HG02763 (cell line): ENCODE data around the gene MTFR1L.

Source experiments
- ATAC-seq: cut with Tn5 transposase; IDR thresholded peaks from one replicate; pipeline ENCODE4 v1.9.1; 2021; ENCODE audit warnings: mild to moderate bottlenecking, moderate library complexity; ENCODE audit not compliant: unreplicated experiment

The MTFR1L gene

DNA sequence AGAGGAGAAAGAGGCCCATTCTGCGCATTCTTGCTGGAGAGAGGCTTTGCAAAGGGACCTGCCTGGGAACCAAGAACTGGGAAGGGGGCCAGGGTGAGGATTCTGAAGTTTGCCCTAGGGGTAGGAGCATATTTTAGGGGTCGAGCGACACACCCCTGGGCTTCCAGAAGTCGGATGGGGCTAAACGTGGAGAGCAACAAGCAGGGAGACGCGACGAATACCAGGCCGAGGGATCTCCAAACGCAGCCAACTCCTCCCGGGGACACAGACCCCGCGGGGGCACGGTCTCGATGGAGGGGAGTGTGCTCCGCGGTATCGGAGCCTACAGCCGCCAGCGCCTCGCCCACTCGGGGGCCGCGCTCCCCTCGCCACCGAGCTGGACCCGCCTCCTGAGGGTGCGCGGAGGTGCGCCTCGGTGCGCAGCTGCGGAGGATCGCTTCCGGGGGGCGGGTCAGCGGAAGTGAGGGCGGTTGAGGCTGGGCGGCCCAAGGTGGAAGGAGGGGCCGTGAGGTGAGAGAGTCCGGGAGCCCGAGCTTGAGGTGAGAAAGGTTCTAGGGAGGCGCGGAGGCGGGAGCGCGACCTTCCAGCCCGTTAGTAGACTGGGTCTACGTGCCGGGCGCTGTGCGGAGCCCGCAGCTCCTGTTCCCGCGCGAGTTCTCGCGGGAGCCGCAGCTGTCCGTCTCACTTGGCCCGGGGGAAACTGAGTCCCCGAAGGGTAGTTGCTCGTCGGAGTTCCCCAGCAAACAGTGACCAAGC, at the start of gene MTFR1L:
Gene MTFR1L, plus strand, starts transcription at position 464 of the 756 bp plus-strand sequence. CDS start 3,151 bp downstream, outside the sequence.
- peak; percentile 84 for ATAC-seq

DNA sequence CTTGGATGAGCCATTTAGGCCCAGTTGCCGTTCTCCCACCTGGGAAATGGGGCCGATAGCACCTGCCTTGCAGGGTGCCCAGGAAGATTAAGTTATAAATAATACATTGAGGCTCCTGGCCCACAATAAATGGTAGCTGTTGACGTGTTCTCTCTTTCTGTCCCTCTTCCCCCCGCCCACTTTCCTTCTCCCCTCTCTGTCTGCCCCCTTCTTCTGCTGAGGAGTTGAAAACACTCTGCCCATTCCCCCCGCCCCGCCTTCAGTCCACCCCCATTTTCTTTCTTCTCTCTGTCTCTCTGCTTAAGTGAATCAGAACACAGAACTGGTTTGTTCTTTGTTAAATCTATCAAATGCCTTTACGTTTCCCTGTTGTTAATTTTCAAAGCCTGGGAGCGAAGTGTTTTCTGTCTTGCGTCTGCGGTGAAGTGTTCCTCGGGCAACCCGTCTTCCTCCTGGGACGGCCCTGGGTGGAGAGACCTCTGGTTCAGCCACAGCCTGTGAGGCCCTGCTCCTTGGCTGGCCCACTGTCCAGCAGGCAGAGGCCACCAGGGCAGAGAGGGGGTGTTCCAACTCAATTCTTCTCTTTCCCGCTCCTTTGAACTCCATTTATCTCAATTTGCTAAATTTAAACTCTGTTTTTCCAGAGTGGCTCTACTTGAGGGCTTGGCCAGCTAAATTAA, 49.1 kb upstream of the MTFR1L start:
- no peak for ATAC-seq

DNA sequence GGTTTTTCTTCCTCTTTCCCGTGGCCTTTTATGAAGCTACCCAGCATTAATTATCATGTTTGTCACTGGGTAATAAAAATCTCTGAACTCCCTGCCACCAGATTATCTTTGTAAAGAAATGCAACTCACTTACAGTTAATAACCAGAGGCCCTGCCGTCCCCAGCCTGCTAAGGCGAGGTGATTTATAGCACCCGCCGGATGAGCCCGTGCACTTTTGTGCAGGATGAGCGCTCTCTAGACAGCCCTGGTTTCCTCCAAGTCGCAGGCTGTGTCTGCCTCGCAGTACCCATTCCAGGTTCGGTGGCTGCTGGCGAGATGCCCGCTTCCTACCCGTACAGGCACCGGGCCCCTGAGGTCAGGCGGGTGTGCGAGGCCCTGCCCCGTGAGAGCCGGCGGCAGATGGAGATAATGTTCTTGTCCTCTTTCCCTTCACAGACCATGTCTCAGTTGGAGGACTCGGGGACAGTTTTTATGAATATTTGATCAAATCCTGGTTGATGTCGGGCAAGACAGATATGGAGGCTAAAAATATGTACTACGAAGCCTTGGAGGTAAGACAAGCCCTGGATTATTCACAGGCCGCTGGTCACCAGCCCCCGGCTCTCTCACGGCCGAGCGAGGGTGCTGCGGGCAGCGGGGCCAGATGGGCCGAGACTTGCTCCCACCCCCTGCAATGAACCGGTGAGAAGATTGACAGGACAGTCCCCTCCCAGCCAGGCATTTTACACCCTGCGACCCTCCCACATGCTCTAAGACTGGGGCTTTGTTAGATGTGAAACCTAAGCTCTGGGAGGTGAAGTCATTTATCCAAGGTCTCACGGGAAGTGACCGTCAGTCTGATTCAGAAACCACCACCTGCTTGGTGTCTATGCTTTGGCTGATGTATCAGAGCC, 48.3 kb upstream of the MTFR1L start:
- no peak for ATAC-seq

DNA sequence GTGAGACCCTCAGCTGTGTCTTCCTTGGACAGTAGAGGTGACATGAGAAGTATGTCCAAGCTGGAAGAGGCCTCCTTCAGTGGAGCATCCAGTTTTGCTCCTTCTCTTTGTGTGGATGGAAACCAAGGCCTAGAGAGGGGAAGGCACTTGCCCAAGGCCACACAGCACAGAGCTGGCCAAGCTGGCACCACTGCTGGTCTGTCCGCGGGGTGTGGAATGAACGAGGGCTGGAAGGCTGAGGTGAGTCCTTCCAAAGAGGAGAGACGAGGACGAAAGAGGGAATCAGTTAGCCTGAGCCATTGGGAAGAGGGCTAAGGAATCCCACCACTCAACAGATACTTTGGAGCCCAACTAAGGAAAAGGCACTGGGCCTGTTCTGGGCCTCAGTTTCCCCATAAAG, 47.6 kb upstream of the MTFR1L start:
- no peak for ATAC-seq

DNA sequence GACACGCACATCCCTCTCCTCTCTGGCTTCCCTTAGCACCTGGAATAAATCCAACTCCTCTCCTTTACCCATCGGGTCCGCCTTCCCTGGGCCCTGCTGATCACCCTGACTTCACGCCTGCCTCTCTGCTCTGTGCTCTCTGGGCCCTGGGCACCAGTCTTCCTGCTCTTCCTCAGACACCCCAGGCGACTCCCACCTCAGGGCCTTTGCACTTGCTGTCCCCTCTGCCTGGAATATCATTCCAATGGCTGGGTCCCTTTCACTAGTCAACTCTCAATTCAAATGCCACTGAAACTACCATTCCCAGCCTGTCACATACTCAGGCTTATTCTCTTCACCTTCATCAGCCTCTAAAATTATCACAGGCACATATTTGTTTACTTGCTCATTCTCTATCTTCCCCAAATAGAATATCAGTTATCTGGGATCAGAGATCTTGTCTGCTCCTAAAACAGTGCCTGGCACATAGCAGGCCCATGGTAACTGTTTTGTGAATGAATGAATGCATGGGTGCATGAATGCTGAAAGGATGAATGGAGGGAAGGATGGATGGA, 47.0 kb upstream of the MTFR1L start:
- no peak for ATAC-seq

DNA sequence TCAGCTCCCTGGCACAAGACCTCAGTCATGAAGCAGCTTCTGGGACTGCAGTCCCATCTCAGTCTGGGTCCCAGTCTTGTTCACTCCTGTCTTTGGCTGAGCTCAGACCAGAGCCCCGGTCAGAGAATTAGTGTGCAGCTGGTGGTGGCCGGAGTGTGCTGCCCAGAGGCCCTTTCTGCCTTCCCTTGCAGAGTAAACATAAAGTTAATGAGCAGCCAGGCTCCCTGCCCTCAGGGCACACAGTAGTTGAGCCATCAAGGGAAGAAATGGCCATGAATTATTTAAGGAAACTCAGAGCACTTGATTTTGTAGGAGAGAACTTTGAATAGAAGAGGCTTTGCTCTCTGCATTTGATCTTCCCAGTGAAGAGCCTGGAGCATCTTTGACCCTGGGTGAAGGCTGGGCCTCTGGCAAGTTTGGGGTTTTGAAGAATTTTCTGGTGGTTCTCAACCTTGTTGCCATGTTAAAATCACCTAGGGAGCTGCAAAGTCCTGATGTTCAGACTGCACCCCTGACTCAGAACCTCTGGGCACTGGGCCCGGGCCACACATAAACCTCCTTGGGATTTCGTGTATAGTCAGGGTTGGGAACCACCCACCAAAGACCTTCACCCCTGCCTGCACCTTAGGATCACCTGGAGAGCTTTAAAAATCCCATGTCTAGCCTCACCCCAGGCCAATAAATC, 46.2 kb upstream of the MTFR1L start:
- no peak for ATAC-seq

DNA sequence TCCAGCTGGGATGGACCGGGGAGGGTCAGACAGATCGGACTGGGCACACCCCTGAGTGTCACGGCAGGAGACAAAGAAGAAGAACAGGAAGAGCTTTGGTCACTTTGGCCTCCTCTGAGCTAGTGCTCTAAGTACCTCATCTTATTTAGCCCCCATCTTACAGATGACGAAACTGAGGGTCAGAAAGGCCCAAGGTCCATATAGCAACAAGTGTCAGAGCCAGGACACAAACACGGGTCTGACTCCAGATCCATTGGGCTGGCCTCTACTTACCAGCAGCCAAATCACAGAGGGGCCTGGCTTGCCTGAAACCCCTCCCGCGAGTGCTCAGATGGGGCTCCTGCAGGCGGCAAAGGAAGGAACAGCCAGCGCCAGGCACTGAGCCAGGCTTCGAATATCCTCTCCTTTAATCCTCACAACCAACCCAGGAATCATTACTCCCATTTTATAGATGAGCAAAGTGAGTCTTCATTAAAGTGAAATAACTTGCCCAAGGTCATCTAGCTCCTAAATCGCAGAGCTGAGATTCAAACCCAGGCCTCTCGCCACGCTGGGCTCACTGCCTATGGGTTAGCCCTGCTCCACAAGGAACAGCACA, 45.4 kb upstream of the MTFR1L start:
- ATAC-seq: no peak

DNA sequence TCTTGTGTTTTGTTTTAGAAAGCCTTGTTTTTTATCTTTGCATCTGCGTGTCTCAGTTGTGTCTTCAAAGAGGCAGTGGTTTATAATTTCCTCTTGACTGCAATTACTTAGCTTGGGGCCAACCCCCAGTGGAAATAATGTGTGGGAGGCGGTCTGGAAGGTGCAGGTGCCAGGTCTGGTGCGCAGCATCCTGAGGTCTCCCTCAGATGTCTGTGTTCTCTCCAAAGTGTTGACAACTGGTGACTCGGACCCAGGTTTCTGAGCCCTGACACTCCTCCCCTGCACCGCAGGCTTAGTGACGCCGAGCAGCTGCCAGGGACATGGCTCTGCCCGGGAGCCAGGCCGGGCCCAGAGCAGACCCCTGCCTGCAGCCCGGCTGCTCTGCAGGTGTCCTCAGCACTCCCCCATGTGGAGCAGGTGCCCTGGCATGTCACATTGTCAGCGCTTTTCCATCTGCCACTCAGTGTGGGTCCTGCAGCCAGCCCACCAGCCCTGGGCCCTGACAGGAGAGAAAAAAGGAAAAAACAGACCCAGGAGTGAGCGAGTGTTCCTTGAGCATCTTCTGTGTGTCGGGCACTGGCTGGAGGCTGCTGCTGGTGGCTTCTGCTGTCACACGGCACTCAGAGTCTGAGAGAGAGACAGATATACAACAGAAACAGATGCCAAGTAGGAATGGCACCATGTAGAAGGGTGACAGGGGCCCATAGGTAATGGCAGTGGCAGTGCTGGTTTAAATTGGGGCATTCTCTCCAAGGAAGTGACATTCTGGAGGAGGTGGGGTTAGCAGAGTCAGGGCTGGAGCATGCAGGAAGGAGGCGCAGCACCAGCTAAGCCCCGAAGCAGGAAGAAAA, 44.6 kb upstream of the MTFR1L start:
- ATAC-seq: no peak

DNA sequence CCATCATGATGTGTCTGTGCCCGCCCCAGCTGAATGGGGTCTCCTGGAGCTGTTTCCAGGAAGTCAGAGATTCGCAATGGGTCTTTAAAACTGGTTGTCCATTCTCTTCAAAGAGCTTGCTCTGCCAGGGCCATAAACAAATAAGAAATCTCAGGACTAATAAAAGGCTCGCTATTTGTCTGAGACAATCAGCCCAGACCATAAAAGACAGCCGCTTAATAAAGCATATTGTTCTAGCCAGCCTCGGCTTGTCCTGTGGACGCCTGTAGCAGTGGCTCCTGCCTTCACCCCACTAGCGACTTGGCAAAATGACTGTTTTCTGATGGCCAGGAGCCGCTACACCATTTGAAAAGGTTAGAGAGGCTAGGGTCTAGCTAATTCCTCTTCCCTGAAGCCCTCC, 40.4 kb upstream of the MTFR1L start:
- ATAC-seq: no peak

DNA sequence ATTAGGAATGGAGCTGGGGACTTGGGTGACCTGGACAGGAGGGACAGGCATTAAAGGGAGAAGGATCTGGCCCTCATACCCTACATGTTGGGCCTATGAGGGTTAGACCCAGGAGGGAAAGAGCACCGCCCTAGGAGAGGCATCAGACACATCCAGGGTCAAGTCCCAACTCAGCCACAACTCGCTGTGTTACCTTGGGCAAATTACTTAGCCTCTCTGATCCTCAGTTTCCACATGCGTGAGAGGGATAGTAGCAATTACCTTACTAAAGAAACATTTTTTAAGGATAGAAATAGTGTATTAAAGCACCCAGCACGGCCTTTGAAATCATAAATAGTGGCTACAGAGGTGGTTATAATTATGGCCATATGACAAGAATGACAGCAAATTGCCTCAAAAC, 39.9 kb upstream of the MTFR1L start:
- no peak for ATAC-seq

DNA sequence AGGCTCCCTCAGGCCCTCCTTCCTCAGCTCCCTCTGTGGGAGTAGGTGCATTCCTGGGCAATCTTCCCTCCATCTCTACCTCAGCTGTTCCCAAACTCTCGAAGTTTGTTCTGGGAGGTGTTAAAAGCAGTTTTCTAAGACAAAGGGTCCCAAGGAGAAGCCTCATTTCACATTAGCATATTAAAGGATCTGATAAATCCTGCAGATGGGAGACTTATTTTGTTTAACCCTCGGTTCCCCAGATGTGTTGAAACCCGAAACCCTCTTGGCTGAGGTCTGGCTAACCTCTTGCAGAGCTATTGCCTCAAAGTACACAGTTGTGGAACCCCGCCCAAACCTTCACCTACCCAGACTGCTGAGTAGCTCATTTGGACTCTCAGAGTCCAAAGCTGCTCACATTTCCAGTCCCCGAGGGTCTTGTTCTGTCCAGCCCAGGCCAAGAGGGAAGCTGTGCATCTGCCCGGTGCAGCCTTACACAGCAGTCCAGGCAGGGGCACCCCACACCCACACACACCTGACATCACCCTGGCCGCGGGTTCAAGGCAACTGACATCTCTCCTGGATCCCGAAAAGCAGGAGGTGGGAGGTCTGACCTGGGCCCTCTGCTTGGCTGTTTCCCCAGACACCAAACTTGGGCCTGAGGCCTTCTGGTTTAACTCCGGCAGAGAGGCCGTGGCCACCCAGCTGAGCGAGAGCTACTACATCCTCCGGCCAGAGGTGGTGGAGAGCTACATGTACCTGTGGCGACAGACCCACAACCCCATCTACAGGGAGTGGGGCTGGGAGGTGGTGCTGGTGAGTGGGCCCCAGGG, 39.2 kb upstream of the MTFR1L start:
- ATAC-seq: no peak

DNA sequence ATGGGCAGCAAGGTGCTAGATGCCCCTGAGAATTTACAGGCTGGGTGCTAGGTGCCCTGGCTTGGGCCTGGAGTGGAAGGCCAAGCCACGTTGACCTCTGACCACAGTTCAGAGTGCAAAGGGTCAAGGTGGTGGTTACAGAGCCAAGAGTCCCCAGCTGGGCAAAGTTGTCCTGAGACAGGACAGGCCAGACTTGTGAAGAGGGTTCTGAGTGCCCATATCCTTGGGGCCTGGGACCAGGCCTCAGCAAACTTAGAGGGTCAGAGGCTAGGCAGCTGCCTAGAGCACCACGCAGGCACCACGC, 38.7 kb upstream of the MTFR1L start:
- no peak for ATAC-seq

DNA sequence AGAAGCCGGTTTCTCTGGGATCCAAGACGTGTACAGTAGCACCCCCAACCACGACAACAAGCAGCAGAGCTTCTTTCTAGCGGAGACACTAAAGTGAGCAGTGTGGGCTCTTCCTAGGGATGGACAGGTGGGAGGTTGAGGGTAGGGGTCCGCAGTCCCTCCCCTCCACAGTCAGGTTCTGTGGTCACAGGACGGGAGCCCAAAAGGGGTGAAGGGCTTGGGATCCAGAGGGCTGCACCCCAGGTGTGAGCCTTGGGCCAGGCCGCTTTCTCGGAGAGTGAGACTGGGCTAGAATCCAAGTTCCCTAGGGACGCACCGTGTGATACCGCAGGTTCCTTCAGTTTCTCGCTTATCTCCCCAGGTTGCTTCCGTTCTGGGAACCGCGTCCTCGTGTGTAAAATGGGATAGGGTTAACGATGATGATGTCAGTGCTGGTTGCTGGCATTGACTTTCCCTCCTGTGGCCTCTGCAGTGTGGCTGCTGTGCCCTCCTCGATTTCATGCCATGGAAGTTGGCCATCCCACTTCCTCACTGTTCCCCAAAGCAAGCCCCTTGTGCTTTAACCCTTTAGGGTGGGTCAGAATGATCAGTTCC, 37.0 kb upstream of the MTFR1L start:
- no peak for ATAC-seq

DNA sequence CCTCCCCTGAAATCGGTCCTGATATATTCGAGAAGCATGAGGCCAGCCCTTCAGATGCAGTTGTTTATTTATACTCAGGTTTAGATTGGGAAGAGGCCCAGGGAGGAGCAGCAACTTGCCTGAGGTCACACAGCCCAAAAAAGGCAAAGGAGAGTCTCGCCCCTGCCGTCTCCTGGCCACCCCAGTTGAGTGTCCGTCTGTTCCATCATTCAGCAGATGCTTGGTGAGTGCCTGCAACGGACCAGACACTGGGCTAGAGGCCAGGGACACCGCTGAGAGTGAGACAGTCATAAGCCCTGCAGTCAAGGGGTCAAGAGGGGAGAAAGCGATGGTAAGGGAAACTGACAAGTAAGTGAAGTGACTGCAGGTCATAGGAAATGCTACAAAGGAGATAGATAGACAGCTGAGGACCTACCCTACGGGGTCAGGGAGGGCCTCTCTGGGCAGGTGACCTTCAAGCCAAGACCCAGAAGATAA, 35.1 kb upstream of the MTFR1L start:
- ATAC-seq: no peak

DNA sequence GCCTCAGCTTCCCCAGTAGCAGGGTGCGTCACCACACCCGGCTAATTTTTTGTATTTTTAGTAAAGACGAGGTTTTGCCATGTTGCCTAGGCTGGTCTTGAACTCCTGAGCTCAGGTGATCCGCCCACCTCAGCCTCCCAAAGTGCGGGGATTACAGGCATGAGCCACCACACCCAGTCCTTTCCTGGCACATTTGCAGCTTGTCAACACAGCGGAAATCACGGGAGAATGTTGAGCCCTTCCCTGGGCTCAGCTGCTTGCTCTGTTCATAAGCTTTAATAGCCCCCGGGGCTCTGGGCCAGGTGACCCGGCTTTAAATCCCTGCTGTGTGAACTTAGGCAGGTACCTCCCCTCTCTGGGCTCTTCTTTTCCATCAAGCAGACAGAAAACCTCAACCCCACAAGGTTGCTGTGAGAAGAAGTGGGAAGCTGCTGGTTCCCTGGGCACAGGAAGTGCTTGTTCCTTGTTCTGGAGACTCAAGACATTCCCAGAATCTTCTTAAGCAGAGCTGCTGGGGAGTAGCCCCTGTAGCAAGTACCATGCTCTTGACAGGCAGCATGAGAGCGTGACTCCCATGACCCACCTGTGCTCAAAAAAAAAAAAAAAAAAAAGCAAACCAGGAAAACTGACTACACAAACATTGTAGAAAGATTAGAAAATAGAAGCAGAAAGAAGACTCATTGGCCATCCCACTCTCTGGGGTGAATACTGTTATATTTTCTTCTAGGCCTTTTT, 34.3 kb upstream of the MTFR1L start:
- no peak for ATAC-seq

DNA sequence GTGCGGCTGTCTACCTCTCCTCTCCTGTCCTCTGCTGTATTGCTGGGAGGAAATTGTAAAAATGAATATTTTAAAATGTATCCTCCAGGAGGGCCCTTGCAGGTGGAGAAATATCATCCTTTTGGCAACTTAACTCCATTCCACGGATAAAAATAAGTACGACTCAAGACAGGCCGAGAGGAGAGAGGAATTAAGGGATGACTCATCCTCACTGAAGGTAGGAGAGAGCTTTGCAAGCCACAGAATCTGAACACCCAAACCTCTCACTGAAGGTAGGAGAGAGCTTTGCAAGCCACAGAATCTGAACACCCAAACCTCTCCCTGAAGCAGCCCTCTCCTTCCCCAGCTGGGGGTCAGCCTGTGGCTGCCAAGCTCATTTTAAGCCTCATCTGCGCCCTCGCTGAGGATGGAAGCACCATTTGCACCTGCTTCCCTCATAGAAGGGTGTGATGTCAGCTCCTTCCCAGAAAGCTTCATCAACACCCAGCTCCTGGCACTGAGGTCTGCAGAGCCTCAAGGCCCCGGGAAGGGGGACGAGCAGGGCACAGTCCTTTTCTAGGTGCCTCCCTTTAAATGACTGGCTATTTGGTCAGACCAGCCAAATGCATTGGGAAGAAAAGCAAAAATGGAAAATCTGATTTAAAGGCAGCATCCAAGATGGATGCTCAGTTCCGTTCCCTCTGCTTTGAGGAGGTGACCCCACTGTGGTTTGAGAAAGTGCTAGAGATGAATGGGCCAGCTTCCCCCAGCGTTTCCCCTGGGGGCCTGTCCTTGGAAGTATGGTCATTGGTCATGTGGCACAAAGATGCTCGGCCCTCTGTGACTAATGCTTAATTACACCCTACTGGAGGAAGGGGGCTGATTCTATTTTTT, 32.6 kb upstream of the MTFR1L start:
- ATAC-seq: no peak

DNA sequence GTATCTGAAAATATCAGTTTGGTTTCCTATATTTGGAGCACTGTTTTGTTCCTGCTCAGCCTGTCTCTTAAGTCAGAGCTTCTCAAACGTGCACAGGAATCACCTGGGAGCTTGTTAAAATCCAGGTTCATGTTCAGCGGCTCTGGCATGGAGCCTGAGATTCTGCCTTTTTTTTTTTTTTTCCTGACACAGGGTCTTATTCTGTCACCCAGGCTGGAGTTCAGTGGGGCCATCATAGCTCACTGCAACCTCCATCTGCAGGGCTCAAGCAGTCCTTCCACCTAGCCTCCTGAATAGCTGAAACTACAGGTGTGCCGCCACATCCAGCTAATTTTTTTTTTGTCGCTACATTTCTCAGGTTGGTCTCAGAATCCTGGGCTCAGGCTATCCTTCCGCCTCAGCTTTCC, 32.0 kb upstream of the MTFR1L start:
- no peak for ATAC-seq
